MM.1S (cell line): Measurements from ENCODE around the gene WDR64.

ENCODE experiments used
- DNase-seq: peaks from one replicate; pipeline ENCODE4 v3.0.0-alpha.2; 2015
- H2AFZ ChIP-seq: fragments of 300-600 bp; sonication (generic); 2 replicates; pipeline ENCODE4 v1.6.0; 2016; ENCODE audit warnings: antibody characterized with exemption, low read length
- H3F3A ChIP-seq: fragments of 300-600 bp; sonication (generic); 2 replicates; pipeline ENCODE4 v1.6.1; 2016; ENCODE audit warnings: mild to moderate bottlenecking, antibody characterized with exemption, low read length, moderate library complexity, mixed read lengths; ENCODE audit not compliant: insufficient read depth
- H3K27ac ChIP-seq: fragments of 300-600 bp; sonication (generic); 2 replicates; pipeline ENCODE4 v1.5.1; 2016; ENCODE audit warnings: mild to moderate bottlenecking, low read length
- H3K27me3 ChIP-seq: fragments of 300-600 bp; sonication (generic); replicated peaks from 2 replicates; pipeline ENCODE4 v1.6.0; 2016; ENCODE audit warnings: low read length; ENCODE audit not compliant: insufficient read depth
- H3K36me3 ChIP-seq: fragments of 300-600 bp; sonication (generic); replicated peaks from 2 replicates; pipeline ENCODE4 v1.6.1; 2016; ENCODE audit warnings: mild to moderate bottlenecking, low read length, mixed read lengths; ENCODE audit not compliant: insufficient read depth
- H3K4me1 ChIP-seq: fragments of 300-600 bp; sonication (generic); 2 replicates; pipeline ENCODE4 v1.6.1; 2016; ENCODE audit warnings: low read length, mixed read lengths
- H3K4me2 ChIP-seq: fragments of 300-600 bp; sonication (generic); 2 replicates; pipeline ENCODE4 v1.6.0; 2016; ENCODE audit warnings: low read depth, low read length
- H3K4me3 ChIP-seq: fragments of 300-600 bp; sonication (generic); 2 replicates; pipeline ENCODE4 v1.5.1; 2016; ENCODE audit warnings: low read length, mixed read lengths
- H3K79me2 ChIP-seq: fragments of 300-600 bp; sonication (generic); 2 replicates; pipeline ENCODE4 v1.6.1; 2016; ENCODE audit warnings: mixed run types, low read length, mixed read lengths
- H3K9ac ChIP-seq: fragments of 300-600 bp; sonication (generic); 2 replicates; pipeline ENCODE4 v1.6.1; 2016; ENCODE audit warnings: low read length, mixed read lengths
- H3K9me2 ChIP-seq: fragments of 300-600 bp; sonication (generic); replicated peaks from 2 replicates; pipeline ENCODE4 v1.6.1; 2016; ENCODE audit warnings: mild to moderate bottlenecking, low read length, mixed read lengths; ENCODE audit not compliant: insufficient read depth
- H3K9me3 ChIP-seq: fragments of 300-600 bp; sonication (generic); replicated peaks from 2 replicates; pipeline ENCODE4 v1.6.1; 2016; ENCODE audit warnings: mild to moderate bottlenecking, low read length, mixed read lengths; ENCODE audit not compliant: insufficient read depth
- H4K20me1 ChIP-seq: fragments of 300-600 bp; sonication (generic); 2 replicates; pipeline ENCODE4 v1.6.1; 2016; ENCODE audit warnings: mild to moderate bottlenecking, low read length, moderate library complexity, mixed read lengths; ENCODE audit not compliant: insufficient read depth
- EZH2 ChIP-seq: fragments of 300-600 bp; sonication (generic); optimal IDR thresholded peaks from 2 replicates; pipeline ENCODE3; 2017; ENCODE audit warnings: low read depth, mild to moderate bottlenecking, antibody characterized with exemption, low read length, mixed read lengths
- EZH2phosphoT487 ChIP-seq: fragments of 300-600 bp; sonication (generic); IDR thresholded peaks from 2 replicates; pipeline ENCODE4 v1.6.1; 2018; ENCODE audit warnings: antibody characterized with exemption, low read length
- TF ChIP-seq, protein P1 (sequence below): fragments of 300-600 bp; sonication (generic); IDR thresholded peaks from 2 replicates; pipeline ENCODE4 v1.5.1; 2016; ENCODE audit warnings: antibody characterized with exemption, low read length, mixed read lengths

WDR64 gene

GRCh38 chr1:241666419-241666818 is 14.3 kb downstream of the WDR64 start:
- Histone ChIP-seq H3K27ac (no peak overlapping the region), H3K4me1 (peaks cover 10% of the 10 kb centered on the region), H3K4me3 (no peak overlapping the region), H3K9me3 (no peaks in the 10 kb centered on the region), H3K79me2 (no peaks in the 10 kb centered on the region), H3F3A (no peaks in the 10 kb centered on the region), H3K36me3 (no peaks in the 10 kb centered on the region), H2AFZ (no peak overlapping the region), H4K20me1 (no peaks in the 10 kb centered on the region), H3K27me3 (no peaks in the 10 kb centered on the region), H3K4me2 (no peak overlapping the region), H3K9me2 (no peaks in the 10 kb centered on the region), H3K9ac (no peak overlapping the region)
- DNase-seq: no peak
- no peak for TF ChIP-seq EZH2
- TF ChIP-seq EZH2phosphoT487: no peak
- TF ChIP-seq, protein P1, sequence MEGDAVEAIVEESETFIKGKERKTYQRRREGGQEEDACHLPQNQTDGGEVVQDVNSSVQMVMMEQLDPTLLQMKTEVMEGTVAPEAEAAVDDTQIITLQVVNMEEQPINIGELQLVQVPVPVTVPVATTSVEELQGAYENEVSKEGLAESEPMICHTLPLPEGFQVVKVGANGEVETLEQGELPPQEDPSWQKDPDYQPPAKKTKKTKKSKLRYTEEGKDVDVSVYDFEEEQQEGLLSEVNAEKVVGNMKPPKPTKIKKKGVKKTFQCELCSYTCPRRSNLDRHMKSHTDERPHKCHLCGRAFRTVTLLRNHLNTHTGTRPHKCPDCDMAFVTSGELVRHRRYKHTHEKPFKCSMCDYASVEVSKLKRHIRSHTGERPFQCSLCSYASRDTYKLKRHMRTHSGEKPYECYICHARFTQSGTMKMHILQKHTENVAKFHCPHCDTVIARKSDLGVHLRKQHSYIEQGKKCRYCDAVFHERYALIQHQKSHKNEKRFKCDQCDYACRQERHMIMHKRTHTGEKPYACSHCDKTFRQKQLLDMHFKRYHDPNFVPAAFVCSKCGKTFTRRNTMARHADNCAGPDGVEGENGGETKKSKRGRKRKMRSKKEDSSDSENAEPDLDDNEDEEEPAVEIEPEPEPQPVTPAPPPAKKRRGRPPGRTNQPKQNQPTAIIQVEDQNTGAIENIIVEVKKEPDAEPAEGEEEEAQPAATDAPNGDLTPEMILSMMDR: no peak

- Histone ChIP-seq H3K27ac (no peak overlapping the region), H4K20me1 (no peaks in the 10 kb centered on the region), H3F3A (peaks cover 2% of the 10 kb centered on the region), H3K9me2 (no peaks in the 10 kb centered on the region), H3K79me2 (no peaks in the 10 kb centered on the region), H3K9ac (no peak overlapping the region), H2AFZ (no peak overlapping the region), H3K36me3 (no peaks in the 10 kb centered on the region), H3K4me3 (no peak overlapping the region), H3K27me3 (no peaks in the 10 kb centered on the region), H3K4me1 (peaks cover 15% of the 10 kb centered on the region), H3K4me2 (no peak overlapping the region), H3K9me3 (no peaks in the 10 kb centered on the region)
- TF ChIP-seq EZH2phosphoT487 (no peak), EZH2 (no peak)
- TF ChIP-seq, protein P1: no peak
- DNase-seq: no peak
Observed at GRCh38 chr1:241672301-241672700, 20.2 kb downstream of the WDR64 start.

GRCh38 chr1:241674805-241675384 is 22.8 kb downstream of the WDR64 start:
- no peak overlapping the region for H2AFZ ChIP-seq
- no peak overlapping the region for H3K4me2 ChIP-seq
- H3K4me1 ChIP-seq: peaks cover 37% of the 10 kb centered on the region
- H4K20me1 ChIP-seq: no peaks in the 10 kb centered on the region
- H3K36me3 ChIP-seq: no peaks in the 10 kb centered on the region
- H3K4me3 ChIP-seq: no peak overlapping the region
- no peaks in the 10 kb centered on the region for H3K9me3 ChIP-seq
- H3K9me2 ChIP-seq: no peaks in the 10 kb centered on the region
- H3F3A ChIP-seq: peaks cover 14% of the 10 kb centered on the region
- no peaks in the 10 kb centered on the region for H3K27me3 ChIP-seq
- DNase-seq: no peak
- no peak overlapping the region for H3K9ac ChIP-seq
- no peak overlapping the region for H3K27ac ChIP-seq
- TF ChIP-seq EZH2 (no peak), EZH2phosphoT487 (no peak)
- TF ChIP-seq, protein P1: no peak
- no peaks in the 10 kb centered on the region for H3K79me2 ChIP-seq
